H1 (cell line): Measurements from ENCODE around the gene TTC9. TPM values are rescaled to one million over a fixed set of nuclear protein-coding genes. Genes with fewer than 3 reads are reported as not detected.

Experiments
- CTCF ChIA-PET: fragments of 300-600 bp; sonication (Branson Sonifier 250); formaldehyde crosslinking; loops from one replicate; lab custom pipeline; 2021; ENCODE audit not compliant: partially characterized antibody; lab: Charles Lee
- POLR2A ChIA-PET: fragments of 300-600 bp; sonication (Branson Sonifier 250); formaldehyde crosslinking; loops from one replicate; lab custom pipeline; 2021; ENCODE audit warnings: inconsistent platforms; ENCODE audit not compliant: partially characterized antibody; lab: Charles Lee
- DNase-seq, 2 experiments: peaks; one replicate each; pipeline versions ENCODE4 v3.0.0 to v3.0.0-alpha.2; 2010 to 2022; ENCODE audit warnings: low spot score in 2 of 2, low read depth in 1 of 2, mixed read lengths in 1 of 2
- FAIRE-seq: peaks from 2 replicates; lab custom pipeline; 2011; peaks lifted over from hg19 to GRCh38; lab: Jason Lieb, UNC
- H2AFZ ChIP-seq: 2 replicates; pipeline ENCODE4 v1.8.1; 2012; ENCODE audit warnings: low read length, inconsistent platforms
- H2AK5ac ChIP-seq: 2 replicates; pipeline ENCODE4 v1.6.1; 2013; ENCODE audit warnings: low read depth, low read length
- H2BK120ac ChIP-seq: replicated peaks from 2 replicates; pipeline ENCODE3; 2013; ENCODE audit warnings: low read depth, low read length, inconsistent platforms
- H2BK12ac ChIP-seq: 2 replicates; pipeline ENCODE4 v1.6.1; 2013; ENCODE audit warnings: low read depth, low read length
- H2BK15ac ChIP-seq: 2 replicates; pipeline ENCODE4 v1.6.1; 2013; ENCODE audit warnings: low read length
- H2BK20ac ChIP-seq: 2 replicates; pipeline ENCODE4 v1.6.1; 2013; ENCODE audit warnings: low read length
- H2BK5ac ChIP-seq: 2 replicates; pipeline ENCODE4 v1.6.1; 2013; ENCODE audit warnings: low read depth, low read length
- H3K14ac ChIP-seq: 2 replicates; pipeline ENCODE4 v1.6.1; 2013; ENCODE audit warnings: inconsistent platforms; ENCODE audit not compliant: insufficient read length
- H3K18ac ChIP-seq: 2 replicates; pipeline ENCODE4 v1.6.1; 2013; ENCODE audit warnings: low read length; ENCODE audit errors: extremely low read depth
- H3K23ac ChIP-seq: 2 replicates; pipeline ENCODE4 v1.6.1; 2013; ENCODE audit warnings: inconsistent platforms; ENCODE audit not compliant: insufficient read length
- H3K23me2 ChIP-seq: 2 replicates; pipeline ENCODE4 v1.6.1; 2013; ENCODE audit warnings: low read depth, low read length
- H3K27ac ChIP-seq: 2 replicates; pipeline ENCODE4 v1.6.1; 2011; ENCODE audit warnings: low read depth, low read length, inconsistent platforms
- H3K27me3 ChIP-seq, 4 experiments: replicated peaks in 1 of 4; 1 replicate in 1 of 4; 2 replicates in 3 of 4; pipeline versions ENCODE4 v1.6.1 to v1.8.1; 2011 to 2013; ENCODE audit warnings: low read length in 3 of 4, mild to moderate bottlenecking in 3 of 4, inconsistent platforms in 2 of 4, mixed read lengths in 2 of 4, moderate library complexity in 1 of 4; ENCODE audit not compliant: control insufficient read depth in 3 of 4, insufficient read depth in 3 of 4; ENCODE audit errors: extremely low read depth in 1 of 4
- H3K36me3 ChIP-seq, 4 experiments: 2 replicates each; pipeline versions ENCODE4 v1.6.1 to v1.8.1; 2011 to 2013; ENCODE audit warnings: mild to moderate bottlenecking in 4 of 4, low read length in 3 of 4, moderate library complexity in 2 of 4, control low read depth in 1 of 4, inconsistent platforms in 1 of 4; ENCODE audit not compliant: insufficient read depth in 4 of 4, control insufficient read depth in 2 of 4
- H3K4ac ChIP-seq: replicated peaks from 2 replicates; pipeline ENCODE3; 2013; ENCODE audit warnings: low read length, low read depth, mixed read lengths, inconsistent platforms; ENCODE audit not compliant: insufficient read length
- H3K4me1 ChIP-seq, 4 experiments: replicated peaks in 1 of 4; 1 replicate in 1 of 4; 2 replicates in 3 of 4; pipeline versions ENCODE4 v1.6.1 to v1.8.1; 2011 to 2013; ENCODE audit warnings: low read length in 3 of 4, inconsistent platforms in 2 of 4, mixed read lengths in 1 of 4; ENCODE audit not compliant: insufficient read depth in 4 of 4, control insufficient read depth in 3 of 4
- H3K4me2 ChIP-seq, 2 experiments: 2 replicates each; pipeline versions ENCODE4 v1.6.1 to v1.8.1; 2011 to 2013; ENCODE audit warnings: low read depth in 2 of 2, low read length in 2 of 2, control low read depth in 1 of 2, inconsistent platforms in 1 of 2, mild to moderate bottlenecking in 1 of 2; ENCODE audit not compliant: insufficient read depth in 1 of 2
- H3K4me3 ChIP-seq, 4 experiments: fragments of 200-600, 300-600 bp in 1 of 4; sonication (generic), shearing (Covaris generic), sonication (Bioruptor Twin) in 1 of 4; 2 replicates each; pipeline versions ENCODE4 v1.5.1 to v1.8.1; 2011 to 2016; ENCODE audit warnings: low read length in 4 of 4, low read depth in 3 of 4, control low read depth in 2 of 4, inconsistent platforms in 2 of 4, mild to moderate bottlenecking in 2 of 4, mixed read lengths in 1 of 4, moderate library complexity in 1 of 4; ENCODE audit not compliant: insufficient read depth in 2 of 4; ENCODE audit errors: extremely low read depth in 1 of 4
- H3K56ac ChIP-seq: replicated peaks from 2 replicates; pipeline ENCODE3; 2013; ENCODE audit warnings: low read depth, mild to moderate bottlenecking, mixed read lengths, low read length, inconsistent platforms; ENCODE audit not compliant: insufficient read length
- H3K79me1 ChIP-seq: 2 replicates; pipeline ENCODE4 v1.6.1; 2013; ENCODE audit warnings: low read depth, low read length, control low read depth
- H3K79me2 ChIP-seq, 2 experiments: 2 replicates each; pipeline versions ENCODE4 v1.6.1 to v1.8.1; 2012 to 2013; ENCODE audit warnings: low read length in 2 of 2, mild to moderate bottlenecking in 2 of 2, inconsistent platforms in 1 of 2; ENCODE audit not compliant: insufficient read depth in 2 of 2, control insufficient read depth in 1 of 2
- H3K9ac ChIP-seq, 4 experiments: replicated peaks in 1 of 4; 1 replicate in 1 of 4; 2 replicates in 3 of 4; pipeline versions ENCODE4 v1.6.1 to v1.8.1; 2011 to 2013; ENCODE audit warnings: low read depth in 3 of 4, low read length in 3 of 4, control low read depth in 2 of 4, mild to moderate bottlenecking in 2 of 4, moderate library complexity in 2 of 4, inconsistent platforms in 1 of 4; ENCODE audit errors: extremely low read depth in 1 of 4
- H3K9me3 ChIP-seq, 2 experiments: 2 replicates each; pipeline versions ENCODE4 v1.6.1 to v1.8.1; 2012 to 2013; ENCODE audit warnings: mild to moderate bottlenecking in 2 of 2, moderate library complexity in 2 of 2, control low read depth in 1 of 2, inconsistent platforms in 1 of 2, low read depth in 1 of 2, low read length in 1 of 2, mixed read lengths in 1 of 2; ENCODE audit not compliant: insufficient read depth in 2 of 2
- H4K20me1 ChIP-seq, 2 experiments: replicated peaks in 1 of 2; 2 replicates each; pipeline versions ENCODE3 to v1.8.1; 2011 to 2013; ENCODE audit warnings: inconsistent platforms in 2 of 2, low read length in 2 of 2, mild to moderate bottlenecking in 1 of 2; ENCODE audit not compliant: insufficient read depth in 2 of 2, control insufficient read depth in 1 of 2
- H4K5ac ChIP-seq: 2 replicates; pipeline ENCODE4 v1.6.1; 2013; ENCODE audit warnings: low read length, low read depth, mixed read lengths, inconsistent platforms; ENCODE audit not compliant: insufficient read length
- H4K8ac ChIP-seq: 2 replicates; pipeline ENCODE4 v1.8.0; 2013; ENCODE audit warnings: mild to moderate bottlenecking, moderate library complexity, low read length, inconsistent platforms; ENCODE audit not compliant: insufficient read depth; ENCODE audit errors: extremely low read depth
- H4K91ac ChIP-seq: replicated peaks from 2 replicates; pipeline ENCODE3; 2013; ENCODE audit warnings: low read length, mixed read lengths, inconsistent platforms; ENCODE audit not compliant: insufficient read length
- EZH2 ChIP-seq: fragments of 200-600 bp; sonication (generic); IDR thresholded peaks from 2 replicates; pipeline ENCODE4 v1.7.1; 2012; ENCODE audit warnings: low read depth, mild to moderate bottlenecking, moderate library complexity, low read length, inconsistent platforms; ENCODE audit not compliant: severe bottlenecking
- RAD21 ChIP-seq, 2 experiments: IDR thresholded peaks in 1 of 2; conservative IDR thresholded peaks in 1 of 2; 2 replicates each; pipeline ENCODE4 v1.6.1; 2011; ENCODE audit warnings: low read depth in 2 of 2, low read length in 2 of 2, improper control_type of control experiment in 1 of 2, inconsistent platforms in 1 of 2, mild to moderate bottlenecking in 1 of 2, moderate library complexity in 1 of 2
- WGBS, 2 experiments: shearing (Covaris generic) in 1 of 2; methylation state at CpG; one replicate each; pipeline versions ENCODE4 v1.1.6 to v1.1.7; 2013 to 2015; ENCODE audit warnings: low lambda C conversion rate in 2 of 2, mixed read lengths in 2 of 2, inconsistent platforms in 1 of 2, low coverage in 1 of 2, missing lambda C conversion rate in 1 of 2; ENCODE audit not compliant: insufficient replicate concordance in 2 of 2, insufficient coverage in 1 of 2, insufficient read length in 1 of 2; ENCODE audit errors: extremely low coverage in 1 of 2, missing lambda C conversion rate in 1 of 2; 5-methylcytosine and 5-hydroxymethylcytosine counted together
- polyA plus RNA-seq, 7 experiments: library from polyadenylated mRNA; depleted of rRNA in 3 of 7; stranded (reverse) in 5 of 7; unstranded in 2 of 7; fragments of >200 nt in 5 of 7; fragments of 200-250 nt in 2 of 7; gene quantifications; 1 replicate in 5 of 7; 2 replicates in 1 of 7; 4 replicates in 1 of 7; pipeline versions ENCODE4 v1.2.1 to v1.2.3, GENCODE V29; 2011 to 2013; ENCODE audit warnings: missing spikeins in 2 of 7, mixed read lengths in 2 of 7
- total RNA-seq: library from RNA; stranded (reverse); fragmentation: NEBNext Ultra II Directional; extraction: Animal tissue kit (Norgen Biotek cat#: 25700); gene quantifications from 2 replicates; pipeline ENCODE4 v1.2.1, GENCODE V29; 2021
- TF ChIP-seq, protein P1 (sequence below), 3 experiments: IDR thresholded peaks; 1 replicate in 2 of 3; 2 replicates in 1 of 3; pipeline versions ENCODE4 v1.5.1 to v1.6.1; 2011; ENCODE audit warnings: low read length in 3 of 3, mild to moderate bottlenecking in 3 of 3, inconsistent platforms in 2 of 3, low read depth in 1 of 3, moderate library complexity in 1 of 3; ENCODE audit not compliant: insufficient read depth in 1 of 3; ENCODE audit errors: control extremely low read depth in 1 of 3

The TTC9 gene
- total and polyA plus RNA-seq, 2 of the 8 experiments (the other 6 are each of a cell fraction or from before 2014, with no cell fraction given), result 21.0 to 29.5 TPM

DNA sequence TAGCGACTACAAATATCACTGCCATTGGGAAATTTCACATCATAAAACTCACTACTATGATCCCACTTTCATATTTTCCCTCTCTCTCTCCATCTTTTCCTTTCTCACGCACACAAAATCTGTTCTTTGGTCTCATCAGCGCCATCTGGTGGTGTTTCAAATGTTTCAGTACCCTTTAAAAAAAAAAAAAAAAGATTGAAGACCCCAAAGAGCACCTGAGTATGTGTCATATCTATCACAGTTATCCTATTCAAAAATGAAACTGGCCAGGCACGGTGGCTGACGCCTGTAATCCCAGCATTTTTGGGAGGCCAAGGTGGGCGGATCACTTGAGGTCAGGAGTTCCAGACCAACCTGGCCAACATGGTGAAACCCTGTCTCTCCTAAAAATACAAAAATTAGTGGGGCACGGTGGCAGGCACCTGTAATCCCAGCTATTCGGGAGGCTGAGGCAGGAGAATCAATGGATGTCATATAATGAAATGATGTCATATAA lies 72.4 kb downstream of the TTC9 start:
- Histone ChIP-seq H3K56ac (no peak overlapping the region), H2BK15ac (no peak overlapping the region), H4K20me1 (no peaks in the 10 kb centered on the region), H3K14ac (no peak overlapping the region), H4K5ac (no peak overlapping the region), H2BK20ac (no peak overlapping the region), H3K27ac (no peak overlapping the region), H4K8ac (no peak overlapping the region), H3K4me1 (peaks cover 6 to 21% (median 11%) of the 10 kb centered on the region in 4 experiments), H2BK120ac (no peak overlapping the region)
- TF ChIP-seq EZH2 (no peak), RAD21 (IDR thresholded peaks at IDR 0.05 in 1 of 2, conservative IDR thresholded peaks at IDR 0.05 in 1 of 2; ENCODE audit: low read depth in 2 of 2, low read length in 2 of 2) (peak; percentile 63 to 66)
- TF ChIP-seq, protein P1, sequence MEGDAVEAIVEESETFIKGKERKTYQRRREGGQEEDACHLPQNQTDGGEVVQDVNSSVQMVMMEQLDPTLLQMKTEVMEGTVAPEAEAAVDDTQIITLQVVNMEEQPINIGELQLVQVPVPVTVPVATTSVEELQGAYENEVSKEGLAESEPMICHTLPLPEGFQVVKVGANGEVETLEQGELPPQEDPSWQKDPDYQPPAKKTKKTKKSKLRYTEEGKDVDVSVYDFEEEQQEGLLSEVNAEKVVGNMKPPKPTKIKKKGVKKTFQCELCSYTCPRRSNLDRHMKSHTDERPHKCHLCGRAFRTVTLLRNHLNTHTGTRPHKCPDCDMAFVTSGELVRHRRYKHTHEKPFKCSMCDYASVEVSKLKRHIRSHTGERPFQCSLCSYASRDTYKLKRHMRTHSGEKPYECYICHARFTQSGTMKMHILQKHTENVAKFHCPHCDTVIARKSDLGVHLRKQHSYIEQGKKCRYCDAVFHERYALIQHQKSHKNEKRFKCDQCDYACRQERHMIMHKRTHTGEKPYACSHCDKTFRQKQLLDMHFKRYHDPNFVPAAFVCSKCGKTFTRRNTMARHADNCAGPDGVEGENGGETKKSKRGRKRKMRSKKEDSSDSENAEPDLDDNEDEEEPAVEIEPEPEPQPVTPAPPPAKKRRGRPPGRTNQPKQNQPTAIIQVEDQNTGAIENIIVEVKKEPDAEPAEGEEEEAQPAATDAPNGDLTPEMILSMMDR (IDR thresholded peaks at IDR 0.05; ENCODE audit: control extremely low read depth in 1 of 3, insufficient read depth in 1 of 3, low read depth in 1 of 3, low read length in 3 of 3), result peak in 2 of 3 experiments; percentile 36 to 53; a peak in 2 of 4 replicates
- TF ChIP-seq, all 59 proteins: peak for 2
- WGBS, 2 experiments, result 25 to 80% methylated on average over 1 to 8 of the region's 8 CpGs
- POLR2A ChIA-PET, result interaction anchor here (0.5 to 1.7 kb wide), 7 partner anchors 56 to 272 kb away, joined by 3 to 6 read pairs (median 4); no protein-coding TSS in a partner anchor
- Histone ChIP-seq H3K36me3 (no peaks in the 10 kb centered on the region), H3K9me3 (no peaks in the 10 kb centered on the region), H2AK5ac (no peak overlapping the region), H3K79me2 (no peaks in the 10 kb centered on the region), H3K23me2 (no peaks in the 10 kb centered on the region), H4K91ac (no peak overlapping the region), H2AFZ (peak overlapping the region; percentile 48; the same call in 1 of the 2 replicates), H3K18ac (no peak overlapping the region), H3K9ac (no peak overlapping the region), H3K23ac (no peak overlapping the region), H3K4me2 (no peak overlapping the region), H2BK12ac (no peak overlapping the region), H3K27me3 (no peaks in the 10 kb centered on the region), H3K79me1 (no peaks in the 10 kb centered on the region), H3K4me3 (no peak overlapping the region), H3K4ac (no peak overlapping the region), H2BK5ac (no peak overlapping the region)
- DNase-seq, result peak in 1 of 2 experiments; percentile 63
- peak; percentile 28 for FAIRE-seq
- CTCF ChIA-PET, result interaction anchor here (0.6 to 12.1 kb wide), 33 partner anchors 9 to 1064 kb away, joined by 3 to 154 read pairs (median 5); no protein-coding TSS in a partner anchor
